ENCODE data around the gene RNF41. TPM values are rescaled to one million over a fixed set of nuclear protein-coding genes. Genes with fewer than 3 reads are reported as not detected.

RNF41 gene
- total RNA-seq, 1 donor from 2014 or later, result 86.0 TPM

GRCh38 chr12:56236985-56237384, 15.3 kb upstream of the RNF41 start:
- Mint-ChIP-seq H3K4me3 (no peak overlapping the region), H3K4me1 (peaks cover 2% of the 10 kb centered on the region), H3K27me3 (no peaks in the 10 kb centered on the region), H3K9me3 (no peaks in the 10 kb centered on the region), H3K27ac (no peak overlapping the region), H3K36me3 (ENCODE audit: low read depth) (peaks cover 35% of the 10 kb centered on the region)
- POLR2A ChIA-PET, result interaction anchor here (0.9 kb wide), 1 partner anchor 47 kb away, joined by 11 read pairs; the partner anchor contains the start of gene SMARCC2
- DNase-seq, result no peak
- ATAC-seq (ENCODE audit: low read depth), result no peak
- intact Hi-C loops (cut with micrococcal nuclease), result no loop called here
- no peak for TF ChIP-seq CTCF (IDR thresholded peaks at IDR 0.05)
- CTCF ChIA-PET, result no interaction called here

GRCh38 chr12:56236091-56236490, 14.4 kb upstream of the RNF41 start:
- ATAC-seq (ENCODE audit: low read depth) (no peak), DNase-seq (no peak)
- ChIA-PET POLR2A (no interaction called here), CTCF (no interaction called here)
- intact Hi-C loops (cut with micrococcal nuclease), result no loop called here
- H3K27ac Mint-ChIP-seq, result no peak overlapping the region
- H3K27me3 Mint-ChIP-seq, result no peaks in the 10 kb centered on the region
- H3K36me3 Mint-ChIP-seq (ENCODE audit: low read depth), result peaks cover 26% of the 10 kb centered on the region
- no peaks in the 10 kb centered on the region for H3K4me1 Mint-ChIP-seq
- TF ChIP-seq CTCF (IDR thresholded peaks at IDR 0.05), result no peak
- no peaks in the 10 kb centered on the region for H3K9me3 Mint-ChIP-seq
- no peak overlapping the region for H3K4me3 Mint-ChIP-seq

- CTCF ChIA-PET, result no interaction called here
- DNase-seq (no peak), ATAC-seq (ENCODE audit: low read depth) (no peak)
- no peak overlapping the region for H3K4me3 Mint-ChIP-seq
- H3K27me3 Mint-ChIP-seq, result no peaks in the 10 kb centered on the region
- POLR2A ChIA-PET, result interaction anchor here (0.6 kb wide), 1 partner anchor 356 kb away, joined by 3 read pairs; no protein-coding TSS in a partner anchor
- H3K27ac Mint-ChIP-seq, result no peak overlapping the region
- intact Hi-C loops (cut with micrococcal nuclease), result no loop called here
- H3K9me3 Mint-ChIP-seq, result no peaks in the 10 kb centered on the region
- H3K36me3 Mint-ChIP-seq (ENCODE audit: low read depth), result peaks cover 16% of the 10 kb centered on the region
- H3K4me1 Mint-ChIP-seq, result peaks cover 1% of the 10 kb centered on the region
- no peak for TF ChIP-seq CTCF (IDR thresholded peaks at IDR 0.05)
Observed at GRCh38 chr12:56234746-56235436, 13.2 kb upstream of the RNF41 start.

GRCh38 chr12:56231184-56231582, 9.5 kb upstream of the RNF41 start:
- Mint-ChIP-seq H3K27me3 (no peaks in the 10 kb centered on the region), H3K36me3 (ENCODE audit: low read depth) (peaks cover 8% of the 10 kb centered on the region), H3K4me1 (peaks cover 1% of the 10 kb centered on the region), H3K4me3 (no peak overlapping the region), H3K27ac (no peak overlapping the region), H3K9me3 (no peaks in the 10 kb centered on the region)
- no peak for TF ChIP-seq CTCF (IDR thresholded peaks at IDR 0.05)
- DNase-seq, result no peak
- CTCF ChIA-PET, result interaction anchor here (1.6 kb wide), 1 partner anchor 24 kb away, joined by 6 read pairs; no protein-coding TSS in a partner anchor
- intact Hi-C loops (cut with micrococcal nuclease), result no loop called here
- no peak for ATAC-seq (ENCODE audit: low read depth)
- POLR2A ChIA-PET, result interaction anchor here (0.5 kb wide), 1 partner anchor 96 kb away, joined by 4 read pairs; no protein-coding TSS in a partner anchor

- DNase-seq (no peak), ATAC-seq (ENCODE audit: low read depth) (no peak)
- ChIA-PET CTCF (interaction anchor here (1.6 kb wide), 1 partner anchor 24 kb away, joined by 6 read pairs; no protein-coding TSS in a partner anchor), POLR2A (interaction anchor here (0.5 to 0.7 kb wide), 3 partner anchors 95 to 1732 kb away, joined by 4 to 6 read pairs (median 4); no protein-coding TSS in a partner anchor)
- Mint-ChIP-seq H3K4me1 (peaks cover 2% of the 10 kb centered on the region), H3K4me3 (no peak overlapping the region), H3K9me3 (no peaks in the 10 kb centered on the region), H3K36me3 (ENCODE audit: low read depth) (peaks cover 10% of the 10 kb centered on the region), H3K27me3 (no peaks in the 10 kb centered on the region), H3K27ac (no peak overlapping the region)
- TF ChIP-seq CTCF (IDR thresholded peaks at IDR 0.05), result no peak
- intact Hi-C loops (cut with micrococcal nuclease), result no loop called here
Observed at GRCh38 chr12:56230432-56231183, 8.9 kb upstream of the RNF41 start.

All from activated B cell treated with CpG ODN at 0.5 μM for 24 hours (primary cell).